Cardiac muscle cell (in vitro differentiated cells and primary cell): ENCODE results near the gene RET. TPM values are rescaled to one million over a fixed set of nuclear protein-coding genes. Genes with fewer than 3 reads are reported as not detected.

Experiments used
- DNase-seq, 2 donors: peaks; one replicate each; pipeline versions ENCODE4 v3.0.0 to v3.0.0-alpha.2; 2010 to 2017; ENCODE audit warnings: low read depth in 1 of 2, low spot score in 1 of 2
- H3K27ac ChIP-seq: fragments of 200-600 bp; sonication (generic); 2 replicates; pipeline ENCODE4 v1.5.1; 2016
- H3K27me3 ChIP-seq: fragments of 200-600 bp; sonication (generic); 2 replicates; pipeline ENCODE4 v1.6.0; 2016; ENCODE audit warnings: control low read depth
- H3K36me3 ChIP-seq: fragments of 200-600 bp; sonication (generic); 2 replicates; pipeline ENCODE4 v1.5.1; 2016; ENCODE audit warnings: control low read depth
- H3K4me1 ChIP-seq: fragments of 200-600 bp; sonication (generic); 2 replicates; pipeline ENCODE4 v1.8.1; 2017; ENCODE audit warnings: low read depth, mild to moderate bottlenecking, mixed run types
- H3K4me3 ChIP-seq: fragments of 200-600 bp; sonication (generic); 2 replicates; pipeline ENCODE4 v1.5.1; 2016; ENCODE audit warnings: mild to moderate bottlenecking
- H3K9me3 ChIP-seq: fragments of 200-600 bp; sonication (generic); 2 replicates; pipeline ENCODE4 v1.5.1; 2017; ENCODE audit warnings: low read depth, mild to moderate bottlenecking, control low read depth
- polyA plus RNA-seq: library from polyadenylated mRNA; unstranded; fragments of >200 nt; fragmentation: Nextera tagmentation; extraction: Ambion mirVana; gene quantifications from 2 replicates; pipeline ENCODE4 v1.2.1, GENCODE V29; 2016
- total RNA-seq: library from RNA; depleted of rRNA; stranded (reverse); fragments of >200 nt; gene quantifications from 2 replicates; pipeline ENCODE4 v1.2.3, GENCODE V29; 2016
- TF ChIP-seq, protein P1 (sequence below): IDR thresholded peaks from 2 replicates; pipeline ENCODE4 v1.5.1; 2012; ENCODE audit warnings: low read depth, mild to moderate bottlenecking, low read length

Gene RET
- total and polyA plus RNA-seq, 2 experiments from 2014 or later = 0.09 TPM; not detected in 1

DNA sequence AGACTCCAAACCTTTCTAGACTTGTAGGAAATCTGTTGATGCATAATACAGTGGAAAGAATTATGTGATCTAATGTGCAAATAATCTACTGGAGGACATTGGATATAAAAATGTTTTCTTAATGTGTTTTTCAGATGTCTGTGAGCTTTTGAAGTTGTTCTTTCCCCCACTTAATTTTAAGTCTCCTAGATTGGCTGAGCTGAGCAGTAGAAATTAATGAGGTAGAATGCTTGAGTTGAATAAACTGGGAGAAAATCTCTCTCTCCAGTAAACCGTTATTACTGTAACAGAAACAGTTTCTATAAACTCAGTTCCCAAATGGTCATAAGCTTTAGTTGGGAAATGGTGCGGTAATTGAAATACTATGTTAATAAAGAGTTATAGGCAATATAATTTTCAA, 77.0 kb downstream of the RET start:
- TF ChIP-seq, protein P1, sequence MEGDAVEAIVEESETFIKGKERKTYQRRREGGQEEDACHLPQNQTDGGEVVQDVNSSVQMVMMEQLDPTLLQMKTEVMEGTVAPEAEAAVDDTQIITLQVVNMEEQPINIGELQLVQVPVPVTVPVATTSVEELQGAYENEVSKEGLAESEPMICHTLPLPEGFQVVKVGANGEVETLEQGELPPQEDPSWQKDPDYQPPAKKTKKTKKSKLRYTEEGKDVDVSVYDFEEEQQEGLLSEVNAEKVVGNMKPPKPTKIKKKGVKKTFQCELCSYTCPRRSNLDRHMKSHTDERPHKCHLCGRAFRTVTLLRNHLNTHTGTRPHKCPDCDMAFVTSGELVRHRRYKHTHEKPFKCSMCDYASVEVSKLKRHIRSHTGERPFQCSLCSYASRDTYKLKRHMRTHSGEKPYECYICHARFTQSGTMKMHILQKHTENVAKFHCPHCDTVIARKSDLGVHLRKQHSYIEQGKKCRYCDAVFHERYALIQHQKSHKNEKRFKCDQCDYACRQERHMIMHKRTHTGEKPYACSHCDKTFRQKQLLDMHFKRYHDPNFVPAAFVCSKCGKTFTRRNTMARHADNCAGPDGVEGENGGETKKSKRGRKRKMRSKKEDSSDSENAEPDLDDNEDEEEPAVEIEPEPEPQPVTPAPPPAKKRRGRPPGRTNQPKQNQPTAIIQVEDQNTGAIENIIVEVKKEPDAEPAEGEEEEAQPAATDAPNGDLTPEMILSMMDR = no peak
- no peak overlapping the region for H3K4me3 ChIP-seq
- no peak overlapping the region for H3K27ac ChIP-seq
- no peaks in the 10 kb centered on the region for H3K36me3 ChIP-seq
- H3K27me3 ChIP-seq = no peaks in the 10 kb centered on the region
- no peak for DNase-seq
- H3K9me3 ChIP-seq = no peaks in the 10 kb centered on the region
- no peaks in the 10 kb centered on the region for H3K4me1 ChIP-seq

- H3K27ac ChIP-seq = no peak overlapping the region
- TF ChIP-seq, protein P1 = no peak
- no peaks in the 10 kb centered on the region for H3K36me3 ChIP-seq
- no peaks in the 10 kb centered on the region for H3K4me1 ChIP-seq
- no peaks in the 10 kb centered on the region for H3K27me3 ChIP-seq
- H3K4me3 ChIP-seq = no peak overlapping the region
- H3K9me3 ChIP-seq = no peaks in the 10 kb centered on the region
- DNase-seq = no peak
These were observed 78.4 kb downstream of the RET start for GRCh38 chr10:43155221-43155620.

GRCh38 chr10:43155741-43156140, 78.9 kb downstream of the RET start:
- TF ChIP-seq, protein P1 = no peak
- no peaks in the 10 kb centered on the region for H3K9me3 ChIP-seq
- H3K27ac ChIP-seq = no peak overlapping the region
- DNase-seq = no peak
- H3K4me3 ChIP-seq = no peak overlapping the region
- no peaks in the 10 kb centered on the region for H3K27me3 ChIP-seq
- no peaks in the 10 kb centered on the region for H3K36me3 ChIP-seq
- no peaks in the 10 kb centered on the region for H3K4me1 ChIP-seq

DNA sequence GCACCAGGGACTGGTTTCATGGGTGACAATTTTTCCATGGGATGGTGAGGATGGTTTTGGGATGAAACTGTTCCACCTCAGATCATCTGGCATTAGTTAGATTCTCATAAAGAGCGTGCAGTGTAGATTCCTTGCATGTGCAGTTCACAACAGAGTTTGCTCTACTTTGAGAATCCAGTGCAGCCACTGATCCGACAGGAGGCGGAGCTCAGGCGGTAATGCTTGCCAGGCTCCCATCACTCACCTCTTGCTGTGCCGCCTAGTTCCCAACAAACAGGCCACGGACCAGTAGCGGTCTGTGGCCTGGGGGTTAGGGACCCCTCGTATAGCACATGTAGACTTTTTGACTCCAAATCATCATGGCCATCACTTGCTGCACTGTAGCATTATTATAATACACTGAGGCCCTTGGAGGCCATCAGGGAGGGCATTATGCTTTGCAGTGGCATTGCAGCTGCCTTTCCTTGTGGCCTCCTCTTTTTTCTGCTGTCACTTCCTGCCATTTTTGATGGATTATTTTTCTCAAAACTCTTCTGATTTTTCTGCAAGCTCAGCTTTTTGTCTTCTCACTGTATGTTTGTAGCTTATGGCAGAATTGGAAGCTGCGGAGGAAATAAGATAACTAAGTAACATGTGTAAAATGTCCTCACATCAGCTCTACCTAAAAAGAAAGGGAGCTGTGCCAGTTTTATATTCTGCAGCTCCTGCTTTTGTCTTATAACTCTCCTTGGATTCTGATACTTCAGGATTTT, 79.9 kb downstream of the RET start:
- TF ChIP-seq, protein P1 = no peak
- Histone ChIP-seq H3K36me3 (no peaks in the 10 kb centered on the region), H3K27ac (no peak overlapping the region), H3K4me1 (no peaks in the 10 kb centered on the region), H3K9me3 (no peaks in the 10 kb centered on the region), H3K4me3 (no peak overlapping the region), H3K27me3 (no peaks in the 10 kb centered on the region)
- DNase-seq = peak in 1 of 2 donors; percentile 21

- TF ChIP-seq, protein P1 = no peak
- Histone ChIP-seq H3K27me3 (no peaks in the 10 kb centered on the region), H3K4me1 (no peaks in the 10 kb centered on the region), H3K9me3 (no peaks in the 10 kb centered on the region), H3K27ac (no peak overlapping the region), H3K4me3 (no peak overlapping the region), H3K36me3 (no peaks in the 10 kb centered on the region)
- DNase-seq = no peak
These were observed 81.8 kb downstream of the RET start for GRCh38 chr10:43158636-43159035.
